Measurements from ENCODE around the gene GRHL3. TPM values are rescaled to one million over a fixed set of nuclear protein-coding genes. Genes with fewer than 3 reads are reported as not detected.

The GRHL3 gene
- total RNA-seq, 3 donors from 2014 or later: not detected

DNA sequence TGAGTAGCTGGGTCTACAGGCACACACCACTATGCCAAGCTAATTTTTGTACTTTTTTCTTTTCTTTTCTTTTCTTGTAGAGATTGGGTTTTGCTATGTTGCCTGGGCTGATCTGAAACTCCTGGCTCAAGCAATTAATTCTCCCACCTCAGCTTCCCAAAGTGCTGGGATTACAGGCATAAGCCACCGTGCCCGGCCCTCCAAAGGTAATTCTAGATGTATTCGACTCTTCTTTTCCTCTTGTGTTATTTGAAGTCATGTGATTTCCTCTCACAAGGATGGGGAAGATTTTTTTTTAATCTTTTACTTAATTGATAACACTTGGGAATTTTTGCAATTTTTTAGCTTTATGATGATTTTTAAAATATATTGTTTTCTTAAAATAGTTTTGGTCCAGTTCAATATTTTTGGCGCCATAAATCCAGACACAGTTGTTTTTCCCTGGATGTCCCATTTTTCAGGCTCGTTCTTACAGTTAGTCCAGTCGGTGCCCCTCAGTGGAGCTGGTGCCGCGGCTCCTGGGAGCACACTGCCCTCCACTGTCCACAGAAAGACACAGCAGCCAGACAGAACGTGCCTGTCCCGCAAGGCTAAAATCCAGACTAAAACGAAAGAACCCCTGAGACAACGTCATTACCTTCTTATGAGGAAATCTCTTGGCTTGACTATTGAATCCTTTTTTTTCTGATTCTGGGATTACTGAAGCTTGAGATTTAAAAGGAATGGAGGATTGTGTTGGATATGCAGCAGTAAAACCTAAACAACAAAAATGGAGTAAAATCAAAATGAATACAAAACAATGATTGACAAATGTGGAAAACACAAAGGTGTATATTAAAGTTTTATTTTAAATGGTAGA is 72.0 kb downstream of the GRHL3 start:
- no peaks in the 10 kb centered on the region for H3K27me3 Mint-ChIP-seq (ENCODE audit: low read depth)
- ATAC-seq (peak; percentile 58 to 65), DNase-seq (peak; percentile 64)
- H3K4me1 Mint-ChIP-seq (ENCODE audit: low read depth): peaks cover 31% of the 10 kb centered on the region
- H3K36me3 Mint-ChIP-seq (ENCODE audit: insufficient read depth): peaks cover 11% of the 10 kb centered on the region
- no peaks in the 10 kb centered on the region for H3K9me3 Mint-ChIP-seq
- peak overlapping the region; percentile 75 for H3K4me3 Mint-ChIP-seq

DNA sequence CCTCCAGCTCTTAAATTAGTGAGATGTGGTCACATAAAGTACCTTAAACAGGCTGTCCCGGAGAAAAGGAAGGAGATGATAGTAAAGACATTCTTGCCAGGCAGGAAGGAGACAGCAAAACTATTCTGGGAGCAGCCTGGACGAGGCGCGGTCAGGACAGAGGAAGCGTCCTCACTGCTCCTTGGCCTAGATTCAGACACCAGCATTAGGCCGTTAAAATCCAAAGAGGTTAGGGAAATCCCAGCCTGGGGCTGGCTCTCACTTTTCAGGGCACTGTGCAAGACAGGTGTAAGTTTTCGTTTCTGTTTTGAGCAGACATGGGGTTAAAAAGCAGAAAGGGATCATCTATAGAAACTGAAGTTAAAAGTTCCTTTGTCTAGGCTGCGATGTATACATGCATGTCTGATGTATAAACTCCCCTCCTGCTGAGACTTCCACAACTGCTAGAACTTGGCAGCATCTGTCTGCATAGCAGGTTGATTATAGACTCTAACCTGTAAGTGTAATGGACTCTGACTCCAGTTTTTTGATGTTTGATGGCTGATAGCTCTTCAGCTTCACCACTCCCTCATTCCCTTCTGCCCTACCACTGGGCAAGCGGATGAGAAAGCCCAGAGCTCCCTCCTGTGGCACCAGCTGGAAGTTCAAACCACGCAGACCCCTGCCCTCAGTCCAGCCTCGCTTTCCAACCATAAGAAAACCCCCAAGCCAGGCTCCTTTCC is 72.9 kb downstream of the GRHL3 start:
- H3K4me1 Mint-ChIP-seq (ENCODE audit: low read depth): peaks cover 29% of the 10 kb centered on the region
- no peaks in the 10 kb centered on the region for H3K9me3 Mint-ChIP-seq
- H3K27me3 Mint-ChIP-seq (ENCODE audit: low read depth): no peaks in the 10 kb centered on the region
- peak; percentile 57 for DNase-seq
- H3K4me3 Mint-ChIP-seq: peak overlapping the region; percentile 75
- peak; percentile 78 to 92 for ATAC-seq
- peaks cover 7% of the 10 kb centered on the region for H3K36me3 Mint-ChIP-seq (ENCODE audit: insufficient read depth)

DNA sequence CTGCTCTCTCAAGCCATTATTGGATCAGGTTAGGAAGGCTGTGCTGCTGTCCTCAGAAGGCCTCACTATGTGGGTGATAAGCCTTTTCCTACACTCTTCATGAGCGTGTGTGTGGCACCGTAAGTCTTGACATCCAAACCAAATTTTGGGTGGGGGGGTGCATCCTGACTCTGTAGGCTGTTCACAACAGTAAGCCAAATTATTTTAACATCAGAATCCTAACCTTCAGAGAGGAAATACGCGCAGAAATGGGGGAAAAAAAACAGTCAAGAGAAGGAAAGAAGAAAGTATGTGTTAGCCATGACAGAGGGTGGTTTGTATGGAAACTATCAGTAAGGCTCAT is 73.4 kb downstream of the GRHL3 start:
- peak in 1 of 2 donors; percentile 7 for ATAC-seq
- DNase-seq: no peak
- H3K4me1 Mint-ChIP-seq (ENCODE audit: low read depth): peaks cover 29% of the 10 kb centered on the region
- peak overlapping the region; percentile 32 for H3K4me3 Mint-ChIP-seq
- H3K9me3 Mint-ChIP-seq: no peaks in the 10 kb centered on the region
- H3K36me3 Mint-ChIP-seq (ENCODE audit: insufficient read depth): peaks cover 9% of the 10 kb centered on the region
- no peaks in the 10 kb centered on the region for H3K27me3 Mint-ChIP-seq (ENCODE audit: low read depth)

DNA sequence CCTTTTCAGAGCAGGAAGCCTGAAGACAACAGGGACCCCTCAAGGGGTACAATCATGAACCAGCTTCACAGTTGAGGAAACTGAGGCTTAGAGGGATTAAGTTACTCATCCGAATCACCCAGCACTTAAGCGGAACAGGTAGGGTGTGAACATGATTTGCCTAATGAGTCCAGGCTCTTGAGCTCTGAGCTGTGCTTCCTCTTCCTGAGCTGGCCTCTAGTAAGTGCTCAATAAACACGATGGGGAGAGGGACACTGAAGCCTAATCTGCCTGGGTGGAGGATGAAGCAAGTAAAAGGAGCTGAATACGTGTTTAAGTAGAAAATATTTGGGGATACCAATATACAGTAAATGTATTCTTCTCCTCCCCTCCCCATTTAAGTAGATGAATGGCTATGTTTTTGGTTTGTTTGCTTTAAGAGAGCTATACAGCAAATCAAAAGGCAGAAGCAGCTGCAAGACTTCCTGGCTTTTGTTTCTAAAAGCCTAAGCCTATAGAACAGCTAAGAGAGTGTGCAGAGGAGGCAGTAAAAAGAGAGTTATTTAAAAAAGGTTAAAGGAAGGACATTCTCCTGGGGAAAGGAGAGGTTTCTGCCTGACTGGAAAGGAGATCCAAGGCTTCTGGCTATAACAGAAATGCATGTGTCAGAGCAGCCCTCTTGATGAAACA is 74.0 kb downstream of the GRHL3 start:
- ATAC-seq (no peak), DNase-seq (no peak)
- peaks cover 8% of the 10 kb centered on the region for H3K36me3 Mint-ChIP-seq (ENCODE audit: insufficient read depth)

DNA sequence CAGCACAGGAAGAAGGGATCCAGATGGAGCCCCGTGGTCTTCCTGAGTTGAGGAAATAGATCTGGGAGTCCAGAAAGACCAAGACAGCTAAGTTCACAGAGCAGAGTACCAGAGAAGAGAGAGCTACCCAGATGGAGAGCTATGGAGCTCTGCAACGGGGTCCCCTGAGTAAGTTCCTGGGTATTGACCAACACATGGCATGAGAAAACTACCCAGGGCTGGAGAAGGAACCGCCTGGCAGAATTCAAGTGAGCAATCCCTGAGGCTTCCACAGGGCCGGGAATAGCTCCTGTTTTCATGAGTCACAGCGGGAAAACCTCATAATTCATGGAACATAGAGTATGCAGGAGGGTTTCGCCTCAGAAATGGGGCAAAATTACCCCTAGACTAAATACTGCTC is 74.7 kb downstream of the GRHL3 start:
- Mint-ChIP-seq H3K36me3 (ENCODE audit: insufficient read depth) (peaks cover 8% of the 10 kb centered on the region), H3K27me3 (ENCODE audit: low read depth) (no peaks in the 10 kb centered on the region), H3K4me1 (ENCODE audit: low read depth) (peaks cover 29% of the 10 kb centered on the region), H3K9me3 (no peaks in the 10 kb centered on the region), H3K4me3 (no peak overlapping the region)
- no peak for DNase-seq
- no peak for ATAC-seq

More for the DNA sequence above, 74.0 kb downstream of the GRHL3 start:
- Mint-ChIP-seq H3K4me3 (no peak overlapping the region), H3K27me3 (ENCODE audit: low read depth) (no peaks in the 10 kb centered on the region), H3K4me1 (ENCODE audit: low read depth) (peaks cover 29% of the 10 kb centered on the region), H3K9me3 (no peaks in the 10 kb centered on the region)

DNA sequence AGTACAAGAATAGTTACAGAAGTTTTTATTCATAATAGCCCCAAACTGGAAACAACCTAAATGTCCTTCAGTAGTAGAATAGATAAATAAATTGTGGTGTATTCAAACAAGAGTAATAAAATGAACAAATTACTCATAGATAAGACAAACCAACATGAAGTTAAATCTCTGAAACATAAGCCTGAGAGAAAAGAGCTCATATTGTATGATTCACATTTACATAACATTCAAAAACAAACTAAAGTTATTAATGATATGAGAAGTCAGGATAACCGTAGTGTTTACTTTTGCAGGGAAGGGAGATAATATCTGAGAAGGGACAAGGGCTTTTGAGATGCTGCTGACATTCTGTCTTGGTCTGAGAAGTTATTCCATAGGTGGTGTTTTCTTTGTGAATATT is 80.9 kb downstream of the GRHL3 start:
- Mint-ChIP-seq H3K4me1 (ENCODE audit: low read depth) (no peaks in the 10 kb centered on the region), H3K4me3 (no peak overlapping the region), H3K27me3 (ENCODE audit: low read depth) (no peaks in the 10 kb centered on the region), H3K36me3 (ENCODE audit: insufficient read depth) (peaks cover 8% of the 10 kb centered on the region), H3K9me3 (no peaks in the 10 kb centered on the region)
- DNase-seq: no peak
- no peak for ATAC-seq

DNA sequence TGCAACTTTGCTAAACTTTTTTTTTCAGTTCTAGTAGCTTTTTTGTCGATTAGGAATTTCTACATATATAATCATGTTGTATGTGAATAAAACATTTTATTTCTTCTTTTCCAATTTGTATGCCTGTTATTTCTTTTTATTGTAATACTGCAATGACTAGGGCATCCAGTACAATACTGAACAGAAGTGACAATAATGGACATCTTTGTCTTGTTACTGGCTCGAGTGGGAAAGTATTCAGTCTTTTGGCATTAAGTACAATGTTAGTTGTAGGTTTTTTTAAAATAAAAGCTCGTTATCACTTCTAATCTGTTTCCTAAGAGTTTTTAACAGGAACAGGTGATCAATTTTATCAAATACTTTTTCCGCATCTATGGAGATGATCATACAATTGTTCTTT is 84.6 kb downstream of the GRHL3 start:
- ATAC-seq: no peak
- no peak for DNase-seq
- Mint-ChIP-seq H3K27me3 (ENCODE audit: low read depth) (no peaks in the 10 kb centered on the region), H3K4me3 (no peak overlapping the region), H3K9me3 (peaks cover 4% of the 10 kb centered on the region), H3K36me3 (ENCODE audit: insufficient read depth) (peaks cover 8% of the 10 kb centered on the region), H3K4me1 (ENCODE audit: low read depth) (no peaks in the 10 kb centered on the region)

Other genes with a start within 250 kb of the GRHL3 start
- gene MYOM3, start 207.2 kb upstream of the GRHL3 start, total RNA-seq: not detected
- under 1 TPM in 1 of 3 donors, not detected in 2; 0.08 TPM for gene IL22RA1, start 176.2 kb upstream of the GRHL3 start, total RNA-seq
- 1 to 10 TPM; 3.4 to 5.1 (median 4.6) TPM for gene IFNLR1, start 132.1 kb upstream of the GRHL3 start, total RNA-seq
- 1 to 10 TPM; 3.2 to 4.2 (median 3.9) TPM for gene STPG1, start 94.4 kb downstream of the GRHL3 start, total RNA-seq
- 10 to 100 TPM; 24.0 to 31.8 (median 26.8) TPM for gene NIPAL3, start 96.4 kb downstream of the GRHL3 start, total RNA-seq
- 10 to 100 TPM; 45.0 to 51.7 (median 47.4) TPM for gene RCAN3, start 183.5 kb downstream of the GRHL3 start, total RNA-seq
- gene NCMAP, start 236.7 kb downstream of the GRHL3 start, total RNA-seq: under 1 TPM in 2 of 3 donors, not detected in 1; 0.08 to 0.10 TPM